B cell (primary cell): ENCODE measurements around the gene TENM4. TPM values are rescaled to one million over a fixed set of nuclear protein-coding genes. Genes with fewer than 3 reads are reported as not detected.

Source experiments
- ATAC-seq: fragments of 200-7000 bp; cut with Tn5 transposase; one replicate; pipeline ENCODE4 v1.10.0; 2021; ENCODE audit warnings: low read depth, mild to moderate bottlenecking, moderate number of reproducible peaks, moderate library complexity
- CTCF ChIA-PET: fragments of 350-600 bp; sonication (Branson Sonifier 250); formaldehyde crosslinking; loops from one replicate; lab custom pipeline; 2021; ENCODE audit warnings: antibody characterized with exemption, inconsistent platforms; lab: Charles Lee
- POLR2A ChIA-PET: fragments of 350-600 bp; sonication (Branson Sonifier 250); formaldehyde crosslinking; loops from one replicate; lab custom pipeline; 2021; ENCODE audit warnings: antibody characterized with exemption; lab: Charles Lee
- DNase-seq: peaks from one replicate; pipeline ENCODE4 v3.0.0; 2013
- H2AFZ ChIP-seq: 2 replicates; pipeline ENCODE4 v1.6.1; 2012; ENCODE audit warnings: mild to moderate bottlenecking, low read depth, low read length; ENCODE audit not compliant: insufficient read depth, poor library complexity, severe bottlenecking
- H3K27ac ChIP-seq, 2 donors: 1 replicate in 1 of 2; 2 replicates in 1 of 2; pipeline ENCODE4 v1.5.1; 2012 to 2013; ENCODE audit warnings: low read length in 2 of 2, mild to moderate bottlenecking in 2 of 2, moderate library complexity in 1 of 2
- H3K27me3 ChIP-seq, 4 experiments: fragments of 200-600 bp in 1 of 4; sonication (generic) in 1 of 4; replicated peaks in 1 of 4; 1 replicate in 2 of 4; 2 replicates in 2 of 4; pipeline versions ENCODE4 v1.6.1 to v1.7.0; 2013 to 2016; ENCODE audit warnings: low read length in 3 of 4, mild to moderate bottlenecking in 2 of 4, mixed read lengths in 1 of 4, moderate library complexity in 1 of 4; ENCODE audit not compliant: insufficient read depth in 4 of 4, control insufficient read depth in 3 of 4; ENCODE audit errors: control extremely low read depth in 1 of 4
- H3K36me3 ChIP-seq, 2 experiments: replicated peaks in 1 of 2; 1 replicate in 1 of 2; 2 replicates in 1 of 2; pipeline versions ENCODE4 v1.6.1 to v1.7.1; 2013; ENCODE audit warnings: low read length in 1 of 2; ENCODE audit not compliant: insufficient read depth in 2 of 2, control insufficient read depth in 1 of 2; ENCODE audit errors: control extremely low read depth in 1 of 2, extremely low read depth in 1 of 2
- H3K4me1 ChIP-seq, 2 donors: fragments of 200-600 bp in 1 of 2; sonication (generic) in 1 of 2; 1 replicate in 1 of 2; 2 replicates in 1 of 2; pipeline versions ENCODE4 v1.5.1 to v1.6.1; 2013 to 2017; ENCODE audit warnings: low read length in 2 of 2; ENCODE audit not compliant: control insufficient read depth in 2 of 2, insufficient read depth in 2 of 2
- H3K4me2 ChIP-seq: replicated peaks from 2 replicates; pipeline ENCODE3; 2012; ENCODE audit warnings: mild to moderate bottlenecking, low read depth, low read length; ENCODE audit not compliant: poor library complexity, severe bottlenecking
- H3K4me3 ChIP-seq, 5 experiments: fragments of 200-600 bp in 1 of 5; sonication (generic) in 1 of 5; 1 replicate in 3 of 5; 2 replicates in 2 of 5; pipeline versions ENCODE4 v1.5.1 to v1.7.0; 2011 to 2016; ENCODE audit warnings: low read length in 4 of 5, mild to moderate bottlenecking in 4 of 5, low read depth in 2 of 5, control low read depth in 1 of 5, moderate library complexity in 1 of 5; ENCODE audit not compliant: insufficient read depth in 1 of 5; ENCODE audit errors: control extremely low read depth in 1 of 5, extremely low read depth in 1 of 5
- H3K79me2 ChIP-seq: fragments of 200-600 bp; sonication (generic); one replicate; pipeline ENCODE4 v1.6.0; 2016; ENCODE audit warnings: low read length; ENCODE audit not compliant: control insufficient read depth, insufficient read depth
- H3K9ac ChIP-seq: fragments of 200-600 bp; sonication (generic); 2 replicates; pipeline ENCODE4 v1.6.1; 2017; ENCODE audit warnings: mild to moderate bottlenecking, low read length, moderate library complexity
- H3K9me3 ChIP-seq, 3 donors: one replicate each; pipeline versions ENCODE4 v1.6.1 to v1.7.1; 2013; ENCODE audit warnings: low read length in 2 of 3; ENCODE audit not compliant: control insufficient read depth in 2 of 3, insufficient read depth in 1 of 3; ENCODE audit errors: control extremely low read depth in 1 of 3
- H4K20me1 ChIP-seq: 2 replicates; pipeline ENCODE4 v1.6.0; 2012; ENCODE audit warnings: mild to moderate bottlenecking, low read length; ENCODE audit not compliant: insufficient read depth, control insufficient read depth, poor library complexity, severe bottlenecking
- H3K27ac Mint-ChIP-seq: one replicate; pipeline ENCODE4 v1.8.0; 2021; ENCODE audit warnings: mixed read lengths
- H3K27me3 Mint-ChIP-seq: one replicate; pipeline ENCODE4 v1.8.0; 2021; ENCODE audit warnings: mixed read lengths
- H3K4me1 Mint-ChIP-seq: one replicate; pipeline ENCODE4 v1.8.0; 2021; ENCODE audit warnings: mixed read lengths
- H3K4me3 Mint-ChIP-seq: one replicate; pipeline ENCODE4 v1.8.0; 2021; ENCODE audit warnings: mixed read lengths
- H3K9me3 Mint-ChIP-seq: one replicate; pipeline ENCODE4 v1.8.0; 2022; ENCODE audit warnings: mixed read lengths; ENCODE audit not compliant: insufficient read depth
- CTCF ChIP-seq: fragments of 200-600 bp; IDR thresholded peaks from one replicate; pipeline ENCODE4 v1.8.0; 2022; ENCODE audit warnings: antibody characterized with exemption, mild to moderate bottlenecking
- EZH2 ChIP-seq: IDR thresholded peaks from 2 replicates; pipeline ENCODE4 v1.6.1; 2012; ENCODE audit warnings: borderline replicate concordance, low read depth, mild to moderate bottlenecking, moderate library complexity, low read length; ENCODE audit not compliant: insufficient read depth, poor library complexity, severe bottlenecking
- WGBS: methylation state at CpG from one replicate; pipeline ENCODE4 v1.1.5; 2013; ENCODE audit warnings: missing lambda C conversion rate; ENCODE audit not compliant: insufficient coverage; 5-methylcytosine and 5-hydroxymethylcytosine counted together
- intact Hi-C: fragments of 100-400 bp; cut with micrococcal nuclease; formaldehyde crosslinking; loops from one replicate; pipeline ENCODE4 v1.10.0; 2022
- polyA plus RNA-seq: library from polyadenylated mRNA; depleted of rRNA; stranded (reverse); fragments of >200 nt; gene quantifications from 2 replicates; pipeline ENCODE4 v1.2.3, GENCODE V29; 2012
- total RNA-seq, 2 donors: library from RNA; stranded (reverse); fragments of 120-200 nt in 1 of 2; gene quantifications; 1 replicate in 1 of 2; 2 replicates in 1 of 2; pipeline versions ENCODE4 v1.2.3 to v1.2.4, GENCODE V29; 2013 to 2022

Gene TENM4
- total and polyA plus RNA-seq, 2 donors (not counting 1 experiment from before 2014, with no cell fraction given), result 0.09 to 5.7 TPM

- Histone ChIP-seq H3K79me2 (no peaks in the 10 kb centered on the region), H3K36me3 (no peaks in the 10 kb centered on the region), H4K20me1 (no peaks in the 10 kb centered on the region), H3K9ac (no peak overlapping the region), H3K4me3 (no peak overlapping the region), H2AFZ (no peak overlapping the region), H3K4me2 (no peak overlapping the region), H3K27ac (no peak overlapping the region), H3K9me3 (no peaks in the 10 kb centered on the region), H3K27me3 (no peaks in the 10 kb centered on the region), H3K4me1 (no peaks in the 10 kb centered on the region)
- ATAC-seq (no peak), DNase-seq (no peak)
- TF ChIP-seq CTCF (no peak), EZH2 (no peak)
- Mint-ChIP-seq H3K27ac (no peak overlapping the region), H3K4me3 (no peak overlapping the region), H3K9me3 (no peaks in the 10 kb centered on the region), H3K4me1 (no peaks in the 10 kb centered on the region), H3K27me3 (no peaks in the 10 kb centered on the region)
- POLR2A ChIA-PET, result no interaction called here
- CTCF ChIA-PET, result no interaction called here
- WGBS, result 88% methylated on average over 2 of the region's 4 CpGs
- intact Hi-C loops, result no loop called here
Measured at GRCh38 chr11:79152511-79152910, 288.3 kb downstream of the TENM4 start.

GRCh38 chr11:79151396-79151795, 289.4 kb downstream of the TENM4 start:
- Mint-ChIP-seq H3K27me3 (no peaks in the 10 kb centered on the region), H3K9me3 (no peaks in the 10 kb centered on the region), H3K4me3 (no peak overlapping the region), H3K27ac (no peak overlapping the region), H3K4me1 (no peaks in the 10 kb centered on the region)
- no peak overlapping the region for H3K9ac ChIP-seq
- no peaks in the 10 kb centered on the region for H3K4me1 ChIP-seq
- ChIA-PET CTCF (no interaction called here), POLR2A (no interaction called here)
- intact Hi-C loops, result no loop called here
- DNase-seq (no peak), ATAC-seq (no peak)
- H3K27me3 ChIP-seq, result no peaks in the 10 kb centered on the region
- H4K20me1 ChIP-seq, result no peaks in the 10 kb centered on the region
- no CpG with 5 or more reads among the region's 3 CpGs for WGBS
- no peak overlapping the region for H3K4me3 ChIP-seq
- H3K36me3 ChIP-seq, result no peaks in the 10 kb centered on the region
- H3K4me2 ChIP-seq, result no peak overlapping the region
- TF ChIP-seq EZH2 (no peak), CTCF (no peak)
- H3K27ac ChIP-seq, result no peak overlapping the region
- H2AFZ ChIP-seq, result no peak overlapping the region
- no peaks in the 10 kb centered on the region for H3K9me3 ChIP-seq
- H3K79me2 ChIP-seq, result no peaks in the 10 kb centered on the region
